Breast epithelium (tissue), 4 donors: ENCODE data around the gene MAP2K3. TPM values are rescaled to one million over a fixed set of nuclear protein-coding genes. Genes with fewer than 3 reads are reported as not detected.

ENCODE experiments used
- DNase-seq, 2 donors: peaks; one replicate each; pipeline ENCODE4 v3.0.0-alpha.2; 2019; ENCODE audit warnings: low spot score in 2 of 2
- H3K27ac ChIP-seq, 2 donors: fragments of 200-600 bp; sonication (generic) in 1 of 2; one replicate each; pipeline ENCODE4 v1.5.1; 2016 to 2019; ENCODE audit warnings: mild to moderate bottlenecking in 1 of 2
- H3K27me3 ChIP-seq, 2 donors: fragments of 200-600 bp; sonication (generic) in 1 of 2; one replicate each; pipeline versions ENCODE4 v1.5.1 to v1.6.0; 2017 to 2019; ENCODE audit warnings: control low read depth in 1 of 2, mild to moderate bottlenecking in 1 of 2
- H3K36me3 ChIP-seq: fragments of 200-600 bp; one replicate; pipeline ENCODE4 v1.5.1; 2019
- H3K4me1 ChIP-seq, 2 donors: fragments of 200-600 bp; sonication (generic); one replicate each; pipeline ENCODE4 v1.5.1; 2016 to 2019; ENCODE audit warnings: control low read depth in 1 of 2
- H3K4me3 ChIP-seq, 3 donors: fragments of 200-600 bp; sonication (generic); 1 replicate in 2 of 3; 2 replicates in 1 of 3; pipeline ENCODE4 v1.5.1; 2016 to 2019; ENCODE audit warnings: mild to moderate bottlenecking in 3 of 3, moderate library complexity in 2 of 3
- H3K9me3 ChIP-seq, 2 donors: fragments of 200-600 bp; sonication (generic) in 1 of 2; one replicate each; pipeline ENCODE4 v1.5.1; 2016 to 2019; ENCODE audit warnings: control low read depth in 1 of 2
- POLR2A ChIP-seq: fragments of 450-650 bp; IDR thresholded peaks from one replicate; pipeline ENCODE4 v1.6.1; 2016; ENCODE audit warnings: antibody characterized with exemption, mild to moderate bottlenecking, moderate library complexity
- POLR2AphosphoS5 ChIP-seq, 3 donors: sonication (generic); formaldehyde crosslinking; IDR thresholded peaks; one replicate each; pipeline ENCODE4 v1.6.1; 2017; ENCODE audit warnings: antibody characterized with exemption in 3 of 3
- intact Hi-C: fragments of 100-400 bp; cut with DNase I; formaldehyde crosslinking; loops from one replicate; pipeline ENCODE4 v1.15.1; 2023; ENCODE audit warnings: low total_unique reads
- total RNA-seq, 3 donors: library from RNA; depleted of rRNA; stranded (reverse); fragments of >200 nt; gene quantifications; one replicate each; pipeline ENCODE4 v1.1.0, GENCODE V29; 2016
- TF ChIP-seq, protein P1 (sequence below), 3 donors: fragments of 450-650 bp; IDR thresholded peaks; one replicate each; pipeline ENCODE4 v1.5.1; 2016 to 2017; ENCODE audit warnings: antibody characterized with exemption in 3 of 3, mild to moderate bottlenecking in 3 of 3, moderate library complexity in 3 of 3

MAP2K3 gene
- total RNA-seq, 3 donors from 2014 or later = 16.0 to 26.9 (median 22.0) TPM

DNA sequence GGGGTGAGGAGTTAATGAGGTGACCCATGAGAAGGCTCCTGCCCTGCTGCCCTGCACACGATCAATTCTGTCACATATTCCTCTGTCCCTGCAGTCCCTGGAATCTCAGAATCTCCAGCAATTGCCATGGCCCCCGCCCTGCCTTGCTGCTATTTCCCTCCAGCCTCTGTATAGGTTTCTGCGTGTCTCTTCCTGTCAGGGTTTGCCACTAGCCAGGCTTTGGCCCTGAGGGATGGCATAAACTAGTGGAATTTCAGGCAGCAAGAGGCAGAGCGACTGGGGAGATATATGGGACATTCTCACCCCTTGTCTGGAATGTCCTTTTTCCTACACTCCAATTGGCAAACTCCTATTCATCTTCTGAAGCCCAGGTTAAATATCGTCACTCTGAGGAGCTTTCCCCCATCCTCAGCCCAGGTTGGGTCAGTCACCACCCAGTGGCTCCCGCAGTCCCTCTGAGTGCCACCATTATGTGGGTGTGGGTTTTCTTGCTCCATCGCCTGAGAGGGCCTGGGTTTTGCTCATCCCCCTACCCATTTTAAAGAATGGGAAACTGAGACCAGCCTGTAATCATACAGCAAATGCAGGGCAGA, 15.8 kb upstream of the MAP2K3 start:
- Histone ChIP-seq H3K27ac (no peak overlapping the region), H3K9me3 (no peaks in the 10 kb centered on the region), H3K4me1 (no peaks in the 10 kb centered on the region), H3K4me3 (no peak overlapping the region), H3K36me3 (no peaks in the 10 kb centered on the region), H3K27me3 (no peaks in the 10 kb centered on the region)
- no peak for DNase-seq
- intact Hi-C loops = no loop called here
- TF ChIP-seq, protein P1, sequence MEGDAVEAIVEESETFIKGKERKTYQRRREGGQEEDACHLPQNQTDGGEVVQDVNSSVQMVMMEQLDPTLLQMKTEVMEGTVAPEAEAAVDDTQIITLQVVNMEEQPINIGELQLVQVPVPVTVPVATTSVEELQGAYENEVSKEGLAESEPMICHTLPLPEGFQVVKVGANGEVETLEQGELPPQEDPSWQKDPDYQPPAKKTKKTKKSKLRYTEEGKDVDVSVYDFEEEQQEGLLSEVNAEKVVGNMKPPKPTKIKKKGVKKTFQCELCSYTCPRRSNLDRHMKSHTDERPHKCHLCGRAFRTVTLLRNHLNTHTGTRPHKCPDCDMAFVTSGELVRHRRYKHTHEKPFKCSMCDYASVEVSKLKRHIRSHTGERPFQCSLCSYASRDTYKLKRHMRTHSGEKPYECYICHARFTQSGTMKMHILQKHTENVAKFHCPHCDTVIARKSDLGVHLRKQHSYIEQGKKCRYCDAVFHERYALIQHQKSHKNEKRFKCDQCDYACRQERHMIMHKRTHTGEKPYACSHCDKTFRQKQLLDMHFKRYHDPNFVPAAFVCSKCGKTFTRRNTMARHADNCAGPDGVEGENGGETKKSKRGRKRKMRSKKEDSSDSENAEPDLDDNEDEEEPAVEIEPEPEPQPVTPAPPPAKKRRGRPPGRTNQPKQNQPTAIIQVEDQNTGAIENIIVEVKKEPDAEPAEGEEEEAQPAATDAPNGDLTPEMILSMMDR (IDR thresholded peaks at IDR 0.05) = no peak
- TF ChIP-seq POLR2A = no peak
- TF ChIP-seq POLR2AphosphoS5 (IDR thresholded peaks at IDR 0.05) = no peak

DNA sequence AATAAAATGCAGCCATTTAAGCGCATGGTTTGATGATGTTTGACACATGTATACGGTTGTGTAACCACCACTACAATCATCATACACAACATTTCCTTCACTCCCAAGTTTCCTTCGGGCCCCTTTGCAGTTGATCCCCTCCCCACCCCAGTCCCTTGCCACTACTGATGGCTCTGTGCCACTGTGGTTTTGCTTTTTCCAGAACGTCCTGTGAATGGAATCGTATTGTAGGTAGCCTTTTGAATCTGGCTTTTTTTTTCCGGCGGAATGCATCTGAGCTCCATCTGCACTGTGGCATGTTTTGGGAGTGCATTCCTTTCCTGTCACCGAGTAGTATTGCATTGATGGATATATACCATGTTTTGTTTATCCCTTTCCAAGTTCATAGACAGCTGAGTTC, 15.1 kb upstream of the MAP2K3 start:
- DNase-seq = no peak
- Histone ChIP-seq H3K36me3 (no peaks in the 10 kb centered on the region), H3K27me3 (no peaks in the 10 kb centered on the region), H3K4me3 (no peak overlapping the region), H3K4me1 (no peaks in the 10 kb centered on the region), H3K27ac (no peak overlapping the region), H3K9me3 (no peaks in the 10 kb centered on the region)
- intact Hi-C loops = no loop called here
- TF ChIP-seq POLR2AphosphoS5 (IDR thresholded peaks at IDR 0.05) = no peak
- no peak for TF ChIP-seq POLR2A
- TF ChIP-seq, protein P1 (IDR thresholded peaks at IDR 0.05) = no peak

DNA sequence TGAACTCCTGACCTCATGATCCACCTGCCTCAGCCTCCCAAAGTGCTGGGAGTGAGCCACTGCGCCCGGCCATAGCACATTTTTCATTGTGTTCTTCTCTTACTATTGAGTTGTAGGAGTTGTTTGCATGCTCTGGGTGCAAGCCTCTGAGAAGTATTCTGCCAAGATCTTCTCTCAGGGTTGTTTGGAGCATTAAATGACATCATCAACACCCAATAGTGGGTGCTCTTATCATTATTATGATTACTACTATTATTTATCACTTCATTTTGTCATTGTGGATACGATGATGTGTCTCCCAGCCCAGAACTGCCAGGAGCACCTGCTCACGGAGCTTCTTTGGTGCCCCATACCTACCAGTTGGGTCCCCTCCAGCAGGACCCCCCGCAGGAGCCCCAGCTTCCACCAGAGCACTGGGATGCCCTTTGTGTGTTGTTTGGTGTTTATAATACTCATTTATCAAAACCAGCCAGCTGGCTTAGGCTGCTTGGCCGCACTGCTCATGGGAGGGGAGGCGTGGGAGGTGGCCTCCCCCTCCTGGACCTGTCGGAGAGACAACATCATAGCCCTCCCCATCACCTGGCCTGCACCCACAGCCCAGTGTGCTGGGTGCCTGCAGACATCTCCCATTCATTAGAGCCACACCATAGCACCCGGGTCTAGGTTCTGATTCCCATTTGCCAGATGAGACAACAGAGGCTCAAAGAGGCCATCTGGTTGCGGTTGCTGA, 12.9 kb upstream of the MAP2K3 start:
- no peaks in the 10 kb centered on the region for H3K27me3 ChIP-seq
- H3K27ac ChIP-seq = no peak overlapping the region
- DNase-seq = no peak
- intact Hi-C loops = no loop called here
- no peaks in the 10 kb centered on the region for H3K36me3 ChIP-seq
- no peak overlapping the region for H3K4me3 ChIP-seq
- no peak for TF ChIP-seq POLR2AphosphoS5 (IDR thresholded peaks at IDR 0.05)
- TF ChIP-seq, protein P1 (IDR thresholded peaks at IDR 0.05) = no peak
- TF ChIP-seq POLR2A = no peak
- no peaks in the 10 kb centered on the region for H3K9me3 ChIP-seq
- peaks cover 5 to 6% of the 10 kb centered on the region in 2 donors for H3K4me1 ChIP-seq

DNA sequence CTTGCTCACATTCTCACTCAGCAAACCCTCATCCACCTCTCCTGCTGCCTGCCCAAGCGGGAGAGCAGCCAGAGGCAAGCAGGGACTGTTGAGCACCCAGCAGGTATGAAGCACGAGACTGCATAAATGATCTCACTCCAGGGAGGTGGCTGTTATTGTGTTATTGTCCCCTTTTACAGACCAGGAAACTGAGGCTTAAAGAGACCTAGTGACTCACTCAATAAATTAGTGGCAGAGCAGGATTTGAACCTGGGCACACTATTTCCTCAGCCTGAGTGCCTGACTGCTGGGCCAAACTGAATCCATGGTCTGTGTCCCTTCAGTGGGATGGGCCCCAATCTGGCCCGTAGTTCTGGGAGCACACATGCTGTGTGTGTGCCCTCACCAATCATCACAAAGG, 12.3 kb upstream of the MAP2K3 start:
- Histone ChIP-seq H3K27ac (no peak overlapping the region), H3K4me1 (peaks cover 5 to 7% of the 10 kb centered on the region in 2 donors), H3K4me3 (no peak overlapping the region), H3K36me3 (no peaks in the 10 kb centered on the region), H3K9me3 (no peaks in the 10 kb centered on the region), H3K27me3 (no peaks in the 10 kb centered on the region)
- intact Hi-C loops = no loop called here
- TF ChIP-seq, protein P1 (IDR thresholded peaks at IDR 0.05) = no peak
- TF ChIP-seq POLR2A (no peak), POLR2AphosphoS5 (IDR thresholded peaks at IDR 0.05) (no peak)
- DNase-seq = no peak
